SK-N-MC (cell line): Measurements from ENCODE around the gene SMAD6.

Experiments
- DNase-seq: peaks from one replicate; pipeline ENCODE4 v3.0.0-alpha.2; 2011; ENCODE audit warnings: low read depth, low spot score
- H3K27ac ChIP-seq: fragments of 200-600 bp; sonication (generic); 2 replicates; pipeline ENCODE4 v1.5.1; 2016; ENCODE audit warnings: mixed run types
- H3K36me3 ChIP-seq: fragments of 200-600 bp; sonication (generic); 2 replicates; pipeline ENCODE4 v1.6.1; 2017; ENCODE audit warnings: antibody characterized with exemption, low read length, mixed read lengths; ENCODE audit not compliant: insufficient read depth
- H3K4me3 ChIP-seq: fragments of 200-600 bp; sonication (generic); 2 replicates; pipeline ENCODE4 v1.5.1; 2016
- H3K9ac ChIP-seq: fragments of 200-600 bp; sonication (generic); 2 replicates; pipeline ENCODE4 v1.8.0; 2017; ENCODE audit warnings: mixed run types, mixed read lengths; ENCODE audit not compliant: insufficient read length
- H3K9me3 ChIP-seq: fragments of 200-600 bp; sonication (generic); 2 replicates; pipeline ENCODE4 v1.6.1; 2017; ENCODE audit warnings: low read depth, mild to moderate bottlenecking, antibody characterized with exemption, low read length, moderate library complexity, mixed read lengths
- EZH2 ChIP-seq: fragments of 200-600 bp; sonication (generic); IDR thresholded peaks from one replicate; pipeline ENCODE4 v1.6.1; 2017; ENCODE audit warnings: antibody characterized with exemption
- FOXP2 ChIP-seq: optimal IDR thresholded peaks from 2 replicates; pipeline ENCODE3; 2011; ENCODE audit warnings: mild to moderate bottlenecking, moderate library complexity; ENCODE audit not compliant: insufficient read depth; ENCODE audit errors: extremely low read length, control extremely low read depth
- POLR2AphosphoS5 ChIP-seq: IDR thresholded peaks from 2 replicates; pipeline ENCODE4 v1.6.1; 2012; ENCODE audit warnings: mild to moderate bottlenecking, low read depth, low read length, borderline replicate concordance

Gene SMAD6

GRCh38 chr15:66740802-66741201 is 38.8 kb downstream of the SMAD6 start:
- DNase-seq, result no peak

GRCh38 chr15:66741646-66742045 is 39.6 kb downstream of the SMAD6 start:
- H3K36me3 ChIP-seq, result no peaks in the 10 kb centered on the region
- DNase-seq, result no peak
- no peak overlapping the region for H3K9ac ChIP-seq
- H3K4me3 ChIP-seq, result no peak overlapping the region
- H3K9me3 ChIP-seq, result no peaks in the 10 kb centered on the region
- no peak overlapping the region for H3K27ac ChIP-seq
- TF ChIP-seq POLR2AphosphoS5, result no peak
- no peak for TF ChIP-seq FOXP2
- no peak for TF ChIP-seq EZH2

More at GRCh38 chr15:66740802-66741201, 38.8 kb downstream of the SMAD6 start:
- no peaks in the 10 kb centered on the region for H3K36me3 ChIP-seq
- no peak overlapping the region for H3K4me3 ChIP-seq
- H3K27ac ChIP-seq, result no peak overlapping the region
- H3K9ac ChIP-seq, result no peak overlapping the region
- TF ChIP-seq EZH2 (no peak), FOXP2 (no peak), POLR2AphosphoS5 (no peak)
- H3K9me3 ChIP-seq, result no peaks in the 10 kb centered on the region

- Histone ChIP-seq H3K36me3 (no peaks in the 10 kb centered on the region), H3K27ac (no peak overlapping the region), H3K9me3 (no peaks in the 10 kb centered on the region), H3K4me3 (no peak overlapping the region), H3K9ac (no peak overlapping the region)
- TF ChIP-seq EZH2 (no peak), FOXP2 (no peak)
- DNase-seq, result no peak
Measured at GRCh38 chr15:66742286-66742685, 40.2 kb downstream of the SMAD6 start.

- H3K27ac ChIP-seq, result no peak overlapping the region
- H3K4me3 ChIP-seq, result no peak overlapping the region
- TF ChIP-seq FOXP2, result no peak
- TF ChIP-seq EZH2, result no peak
- TF ChIP-seq POLR2AphosphoS5, result no peak
- H3K9ac ChIP-seq, result no peak overlapping the region
- DNase-seq, result no peak
- H3K9me3 ChIP-seq, result no peaks in the 10 kb centered on the region
- H3K36me3 ChIP-seq, result no peaks in the 10 kb centered on the region
Measured at GRCh38 chr15:66743204-66743603, 41.2 kb downstream of the SMAD6 start.

GRCh38 chr15:66743703-66744536 is 41.9 kb downstream of the SMAD6 start:
- Histone ChIP-seq H3K9me3 (no peaks in the 10 kb centered on the region), H3K36me3 (no peaks in the 10 kb centered on the region), H3K4me3 (no peak overlapping the region), H3K9ac (no peak overlapping the region), H3K27ac (peak overlapping the region; percentile 42; the same call in 1 of the 2 replicates)
- TF ChIP-seq FOXP2, result no peak
- no peak for TF ChIP-seq POLR2AphosphoS5
- no peak for TF ChIP-seq EZH2
- no peak for DNase-seq

GRCh38 chr15:66744610-66745279 is 42.7 kb downstream of the SMAD6 start:
- no peak overlapping the region for H3K9ac ChIP-seq
- H3K4me3 ChIP-seq, result no peak overlapping the region
- no peaks in the 10 kb centered on the region for H3K9me3 ChIP-seq
- H3K27ac ChIP-seq, result peak overlapping the region; percentile 42
- H3K36me3 ChIP-seq, result no peaks in the 10 kb centered on the region
- no peak for DNase-seq
- TF ChIP-seq EZH2, result no peak
- TF ChIP-seq POLR2AphosphoS5, result no peak
- TF ChIP-seq FOXP2, result no peak

- TF ChIP-seq POLR2AphosphoS5, result no peak
- no peak for TF ChIP-seq EZH2
- no peak for TF ChIP-seq FOXP2
- no peak overlapping the region for H3K9ac ChIP-seq
- H3K4me3 ChIP-seq, result no peak overlapping the region
- DNase-seq, result no peak
- no peak overlapping the region for H3K27ac ChIP-seq
- no peaks in the 10 kb centered on the region for H3K36me3 ChIP-seq
- no peaks in the 10 kb centered on the region for H3K9me3 ChIP-seq
Measured at GRCh38 chr15:66745530-66746230, 43.6 kb downstream of the SMAD6 start.

- Histone ChIP-seq H3K36me3 (no peaks in the 10 kb centered on the region; the same call in 1 of the 2 replicates), H3K9ac (no peak overlapping the region)
- TF ChIP-seq POLR2AphosphoS5 (no peak), EZH2 (no peak), FOXP2 (no peak)
Measured at GRCh38 chr15:66746231-66746605, 44.2 kb downstream of the SMAD6 start.

More at GRCh38 chr15:66746231-66746605, 44.2 kb downstream of the SMAD6 start:
- Histone ChIP-seq H3K27ac (no peak overlapping the region), H3K9me3 (no peaks in the 10 kb centered on the region), H3K4me3 (no peak overlapping the region)
- DNase-seq, result no peak
